Measurements from ENCODE around the gene SWAP70.

Gene SWAP70

DNA sequence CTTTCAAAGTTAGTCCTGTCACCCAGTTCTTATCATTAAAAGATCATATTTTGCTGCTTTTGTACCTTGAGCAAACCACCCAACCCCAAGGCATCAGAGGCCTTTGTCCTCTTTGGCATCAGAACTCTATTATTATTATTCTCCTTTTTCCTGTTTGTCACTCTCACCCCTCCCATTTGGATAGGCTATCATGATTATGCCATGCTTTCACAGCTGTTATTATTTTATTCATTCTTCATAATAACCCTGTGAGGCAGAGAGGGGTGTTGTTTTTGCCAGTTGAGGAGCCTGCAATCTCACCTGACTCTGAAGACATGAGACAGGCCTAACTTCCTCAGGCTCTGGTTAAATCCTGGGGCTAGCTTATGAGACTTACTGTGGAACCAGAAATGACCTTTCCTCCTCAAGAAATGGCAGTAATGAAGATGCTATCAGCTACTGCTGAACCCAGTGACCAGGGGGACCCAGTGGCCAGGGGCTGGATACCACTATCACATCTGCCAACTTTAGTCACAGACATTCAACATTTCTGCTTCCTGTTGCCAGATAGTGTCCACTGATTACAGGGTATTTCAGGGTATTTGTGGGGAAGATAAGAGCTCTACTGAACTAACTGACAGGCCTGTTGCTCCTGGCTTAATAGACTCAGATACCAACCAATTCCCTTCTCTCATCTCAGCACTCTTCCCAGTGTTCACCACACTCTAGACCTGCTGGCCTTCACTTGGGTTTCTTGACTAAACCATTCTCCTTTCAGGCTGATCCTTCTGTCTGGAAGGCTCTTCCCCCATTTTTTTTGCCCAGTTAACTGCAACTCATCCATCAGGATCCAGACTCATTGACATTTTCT lies 11.8 kb upstream of the SWAP70 start:
- no peak for DNase-seq (ENCODE audit: low read depth in 2 of 2)

DNA sequence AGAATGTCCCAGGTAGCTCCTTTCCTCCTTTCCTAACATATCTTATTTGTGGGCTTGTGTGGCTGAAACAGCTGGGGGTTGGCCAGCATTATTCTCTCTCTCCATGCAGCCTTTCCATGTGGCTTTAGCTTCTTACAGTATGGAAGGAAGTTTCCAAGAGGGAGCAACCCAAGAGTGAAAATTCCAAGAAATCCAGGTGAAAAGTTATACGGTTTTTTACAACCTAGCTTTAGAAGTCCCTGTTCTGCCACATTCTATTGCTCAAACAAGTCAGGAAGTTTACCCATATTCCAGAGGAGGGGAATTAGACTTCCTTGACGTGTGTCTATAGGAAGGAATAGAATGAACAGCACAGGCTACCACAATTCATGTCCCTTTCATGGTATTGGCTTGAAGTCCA lies 10.0 kb upstream of the SWAP70 start:
- no peak for DNase-seq (ENCODE audit: low read depth in 2 of 2)

DNA sequence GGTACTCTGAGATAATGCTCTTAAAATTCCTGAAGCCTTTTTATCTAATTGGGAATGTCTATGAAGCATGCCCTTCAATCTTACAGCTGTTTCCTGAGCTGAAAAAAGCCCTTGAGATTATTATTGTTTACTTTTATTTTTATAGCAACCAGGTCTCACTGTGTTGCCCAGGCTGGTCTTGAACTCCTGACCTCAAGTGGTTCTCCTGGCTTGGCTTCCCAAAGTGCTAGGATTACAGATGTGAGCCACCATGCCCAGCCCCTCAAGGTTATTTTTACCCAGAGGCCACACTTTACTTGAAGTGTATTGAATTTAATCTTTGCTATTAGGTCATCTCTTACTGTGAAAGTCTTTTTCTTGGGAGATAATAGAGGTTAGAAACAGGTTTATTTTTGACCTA lies 7.0 kb upstream of the SWAP70 start:
- no peak for DNase-seq (ENCODE audit: low read depth in 2 of 2)

DNA sequence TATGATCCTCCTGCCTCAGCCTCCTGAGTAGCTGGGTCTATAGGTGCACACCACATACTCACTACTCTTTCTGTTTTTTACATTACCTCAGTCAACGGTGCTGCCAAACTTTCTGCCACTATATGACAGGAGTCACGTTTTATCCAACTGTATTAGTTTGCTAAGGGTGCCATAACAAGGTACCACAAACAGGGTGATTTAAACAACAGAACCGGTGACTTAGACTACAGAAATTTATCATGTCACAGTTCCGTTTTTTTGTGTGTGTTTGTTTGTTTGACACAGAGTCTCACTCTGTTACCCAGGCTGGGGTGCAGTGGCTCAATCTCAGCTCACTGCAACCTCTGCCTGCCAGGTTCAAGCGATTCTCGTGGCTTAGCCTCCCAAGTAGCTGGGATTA lies 6.3 kb upstream of the SWAP70 start:
- DNase-seq (ENCODE audit: low read depth in 2 of 2), result no peak

DNA sequence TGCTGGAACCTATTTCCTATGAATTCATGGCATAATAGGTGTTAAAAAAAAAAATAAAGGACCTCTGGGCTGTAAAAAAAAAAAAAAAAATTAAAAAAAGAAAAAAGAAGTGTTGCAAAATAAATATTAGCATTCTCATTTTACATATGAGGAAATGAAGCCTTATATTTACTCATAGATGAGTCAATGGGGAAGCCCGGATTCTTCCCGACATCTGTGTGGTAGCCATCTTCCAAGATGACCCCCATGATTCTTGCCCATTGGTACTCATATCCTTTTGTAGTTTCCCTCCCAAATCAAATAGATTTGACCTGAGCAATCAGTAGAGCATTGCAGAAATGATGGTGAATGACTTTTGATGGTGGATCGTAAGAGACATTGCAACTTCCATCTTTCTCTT lies 3.0 kb upstream of the SWAP70 start:
- DNase-seq (ENCODE audit: low read depth in 2 of 2), result no peak

DNA sequence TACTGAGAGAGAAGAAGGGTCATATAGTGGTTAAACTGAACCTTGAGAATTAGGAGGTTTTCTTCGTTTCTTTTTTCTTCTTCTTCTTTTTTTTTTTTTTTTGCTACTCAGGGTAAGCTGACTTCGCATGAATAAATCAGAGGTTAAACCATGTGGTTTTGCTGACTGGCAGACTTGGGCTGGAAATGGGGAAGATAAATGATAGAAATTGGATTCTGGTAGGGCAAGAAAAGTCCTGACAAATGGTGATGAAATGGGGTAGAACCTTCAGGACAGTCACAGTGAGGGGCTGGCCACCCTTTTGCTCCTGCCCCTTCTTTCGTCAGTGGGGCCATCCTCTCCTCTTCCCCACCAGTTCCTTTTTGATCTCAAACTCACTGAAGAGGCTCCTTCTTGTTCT lies 1.6 kb upstream of the SWAP70 start:
- DNase-seq (ENCODE audit: low read depth in 2 of 2), result no peak

DNA sequence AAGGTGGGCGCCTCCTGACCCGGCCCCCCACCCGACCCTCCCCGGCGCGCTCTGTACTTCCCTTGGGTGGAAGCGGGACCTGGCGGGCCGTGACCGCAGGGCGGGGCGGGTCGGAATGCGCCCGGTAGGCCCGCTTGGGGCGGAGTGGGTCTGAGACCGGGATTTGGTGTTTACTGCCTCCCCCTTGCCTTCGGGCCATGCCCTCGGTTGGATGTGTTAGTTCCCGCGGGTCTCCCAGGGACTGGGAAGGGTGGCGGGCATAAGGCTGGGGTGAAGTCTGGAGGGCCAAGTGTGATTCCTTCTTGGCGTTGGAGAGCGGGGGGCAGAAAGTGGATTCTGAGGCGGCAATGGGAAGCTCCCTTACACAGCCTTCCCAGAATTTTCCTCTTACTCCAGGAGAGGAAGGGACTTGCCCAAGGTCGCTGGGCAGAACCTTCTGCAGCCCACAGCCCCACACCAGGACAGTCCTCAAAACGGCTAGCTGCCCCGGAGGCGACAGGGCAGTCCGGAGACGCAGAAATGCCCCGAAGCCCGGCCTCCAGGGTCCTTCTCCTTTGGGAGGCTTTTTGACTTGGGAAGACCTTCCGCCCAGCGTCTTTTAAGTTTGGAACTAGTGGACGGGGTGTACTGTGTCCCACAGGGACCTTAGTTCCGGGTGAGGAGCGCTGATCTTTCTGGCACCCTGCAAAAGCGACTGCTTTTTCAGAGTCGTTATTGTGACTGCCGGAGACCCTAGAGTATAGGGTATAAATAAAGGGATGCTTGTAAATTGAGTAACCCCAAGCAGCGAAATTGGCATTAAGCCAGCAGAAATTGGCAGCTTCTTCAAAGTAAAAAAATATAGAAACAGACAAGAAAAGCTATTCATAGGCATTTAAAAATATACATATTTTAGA lies 647 bp downstream of the SWAP70 start:
- peak in 1 of 2 donors; percentile 5 for DNase-seq (ENCODE audit: low read depth in 2 of 2)

DNA sequence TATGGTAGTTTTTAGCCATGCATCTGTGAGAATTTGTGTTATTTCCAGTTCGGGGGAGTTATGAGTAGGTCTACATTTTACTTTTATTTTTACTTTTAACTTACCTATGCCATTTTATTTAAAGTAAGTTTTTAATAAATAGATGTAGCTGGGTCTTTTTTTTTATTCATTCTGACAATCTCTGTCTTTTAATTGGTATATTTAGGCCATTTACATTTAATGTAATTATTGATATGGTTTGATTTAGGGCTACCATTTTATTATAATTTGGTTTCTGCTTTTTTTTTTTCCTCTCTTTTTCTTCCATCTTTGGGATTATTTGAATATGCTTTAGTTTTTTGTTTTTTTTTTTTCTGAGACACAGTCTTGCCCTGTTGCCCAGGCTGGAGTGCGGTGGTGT lies 1.9 kb downstream of the SWAP70 start:
- DNase-seq (ENCODE audit: low read depth in 2 of 2), result no peak

DNA sequence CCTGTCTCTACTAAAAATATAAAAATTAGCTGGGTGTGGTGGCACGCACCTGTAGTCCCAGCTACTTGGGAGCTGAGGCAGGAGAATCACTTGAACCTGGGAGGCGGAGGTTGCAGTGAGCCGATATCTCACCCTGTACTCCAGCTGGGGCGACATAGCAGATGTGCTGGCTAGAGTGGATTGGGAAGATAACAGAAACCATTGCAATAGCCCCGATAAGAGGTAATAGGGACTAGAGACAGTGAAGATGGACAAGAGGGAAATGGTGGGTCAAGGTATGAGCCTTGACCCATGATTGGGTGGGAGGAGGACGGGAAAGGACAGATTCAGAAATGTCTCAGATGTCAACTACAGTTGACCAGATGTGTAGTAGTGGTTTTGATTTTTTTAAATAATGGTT lies 6.1 kb downstream of the SWAP70 start:
- no peak for DNase-seq (ENCODE audit: low read depth in 2 of 2)

DNA sequence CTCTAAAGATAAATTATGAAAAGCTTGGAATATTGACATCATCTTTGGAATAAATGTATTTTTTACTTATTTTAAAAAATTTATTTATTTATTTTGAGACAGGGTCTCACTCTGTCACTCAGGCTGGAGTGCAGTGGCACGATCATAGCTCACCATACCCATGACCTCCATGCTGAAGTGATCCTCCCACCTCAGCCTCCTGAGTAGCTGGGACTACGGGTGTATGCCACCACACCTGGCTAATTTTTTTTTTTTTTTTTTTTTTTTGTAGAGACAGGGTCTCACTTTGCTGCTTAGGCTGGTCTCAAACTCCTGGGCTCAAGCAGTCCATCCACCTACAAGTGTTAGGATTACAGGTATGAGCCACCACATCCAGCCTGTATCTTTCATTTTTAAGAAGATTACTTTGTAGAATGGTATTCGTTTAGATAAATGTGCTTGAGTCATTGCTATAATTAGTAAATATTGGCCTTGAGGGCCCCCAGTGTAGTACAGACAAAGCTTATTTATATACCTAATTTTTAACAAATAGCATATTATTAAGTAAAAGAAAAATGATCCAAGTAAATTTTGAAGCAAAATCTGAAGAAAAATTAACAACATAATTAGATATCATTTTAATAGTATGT lies 8.5 kb downstream of the SWAP70 start:
- DNase-seq (ENCODE audit: low read depth in 2 of 2), result no peak

DNA sequence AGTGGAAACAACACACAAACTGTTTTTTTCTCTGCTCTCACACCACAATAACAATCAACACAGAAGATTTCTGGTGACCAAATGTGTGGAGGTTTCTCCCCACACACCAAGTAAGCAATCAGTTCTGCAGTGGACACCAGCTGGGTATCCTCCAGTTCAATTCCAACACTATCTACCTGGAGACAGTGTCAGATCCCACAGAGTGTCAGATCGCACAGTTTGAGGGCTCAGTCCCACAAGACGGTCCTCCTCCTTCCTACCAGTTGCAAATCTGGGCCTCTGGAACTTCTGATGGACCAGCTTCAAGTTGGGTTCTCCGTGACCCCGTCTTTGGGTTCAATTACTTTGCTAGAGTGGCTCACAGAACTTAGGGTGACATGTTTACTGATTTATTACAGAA lies 9.0 kb downstream of the SWAP70 start:
- no peak for DNase-seq (ENCODE audit: low read depth in 2 of 2)

DNA sequence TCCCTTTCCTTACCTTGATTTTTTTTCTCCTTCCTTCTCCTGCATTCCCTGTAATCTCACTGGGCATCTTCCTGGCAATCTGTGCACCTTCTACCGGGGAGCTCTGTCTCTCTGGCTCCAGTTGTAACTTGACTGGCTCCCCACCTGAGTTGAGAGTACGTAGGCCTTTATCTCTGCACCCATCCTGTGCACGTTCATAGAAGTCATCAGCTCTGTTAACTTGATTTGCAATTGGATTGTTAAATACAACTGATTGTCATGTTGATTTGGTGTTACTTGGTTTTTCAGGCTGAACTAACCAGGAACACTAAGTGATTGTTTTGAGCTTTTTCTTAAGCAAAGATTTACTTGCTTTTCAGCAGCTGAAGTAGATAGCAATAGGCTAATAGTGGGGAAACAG lies 11.8 kb downstream of the SWAP70 start:
- no peak for DNase-seq (ENCODE audit: low read depth in 2 of 2)

DNA sequence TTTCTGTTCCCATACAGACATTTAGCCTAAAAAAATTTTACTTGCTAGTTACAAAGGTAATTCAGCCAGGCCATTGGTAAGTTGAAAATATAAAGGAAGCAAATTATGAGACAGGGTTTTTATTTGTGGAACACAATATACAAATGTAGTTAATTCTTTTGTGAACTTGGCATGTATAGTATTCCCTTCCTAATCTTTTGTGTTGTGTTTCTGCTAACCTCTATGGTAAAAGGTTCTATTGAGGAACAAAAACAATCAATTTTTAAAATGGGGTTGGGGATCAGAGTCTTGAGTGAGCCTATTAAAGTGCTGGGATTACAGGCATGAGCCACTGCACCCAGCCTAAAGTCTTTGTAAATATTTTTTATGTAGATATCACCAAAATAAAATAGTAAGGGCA lies 14.1 kb downstream of the SWAP70 start:
- no peak for DNase-seq (ENCODE audit: low read depth in 2 of 2)

DNA sequence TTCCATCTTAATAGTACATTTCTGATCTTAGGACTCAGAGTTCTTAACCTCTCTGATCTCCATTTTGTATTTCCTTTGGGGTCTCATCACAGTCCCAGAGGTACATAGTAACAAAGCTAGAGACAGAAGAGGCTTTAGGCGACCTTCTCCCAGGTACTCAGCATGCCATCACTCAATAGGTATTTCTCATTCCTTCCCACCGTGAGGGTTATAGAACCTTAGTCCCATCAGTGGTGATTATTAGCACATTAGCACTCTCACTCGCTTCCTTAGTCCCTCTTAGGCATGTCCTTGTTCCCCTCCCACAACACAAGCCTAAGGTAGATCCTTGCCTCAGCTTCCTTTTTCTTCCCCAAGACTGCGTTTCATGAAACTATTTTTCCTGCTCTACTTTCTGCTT lies 14.7 kb downstream of the SWAP70 start:
- DNase-seq (ENCODE audit: low read depth in 2 of 2), result no peak

DNA sequence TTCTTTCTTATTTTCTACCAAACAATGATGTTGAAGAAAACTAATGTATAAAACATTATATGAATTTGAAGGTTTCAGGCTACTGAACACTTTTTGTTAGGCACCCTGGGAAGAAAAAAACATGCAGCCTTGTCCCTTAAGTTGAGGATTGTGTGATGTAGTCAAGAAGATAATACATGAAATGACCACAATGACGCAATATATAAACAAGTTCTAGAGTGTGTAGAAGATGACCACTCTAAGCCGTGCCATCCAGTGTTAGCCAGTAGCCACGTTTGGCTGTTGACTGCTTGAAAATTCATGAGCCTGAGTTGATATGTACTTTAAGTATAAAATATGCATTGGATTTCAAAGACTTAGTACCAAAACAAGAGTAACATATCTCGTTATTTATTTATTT lies 16.2 kb downstream of the SWAP70 start:
- no peak for DNase-seq (ENCODE audit: low read depth in 2 of 2)

DNA sequence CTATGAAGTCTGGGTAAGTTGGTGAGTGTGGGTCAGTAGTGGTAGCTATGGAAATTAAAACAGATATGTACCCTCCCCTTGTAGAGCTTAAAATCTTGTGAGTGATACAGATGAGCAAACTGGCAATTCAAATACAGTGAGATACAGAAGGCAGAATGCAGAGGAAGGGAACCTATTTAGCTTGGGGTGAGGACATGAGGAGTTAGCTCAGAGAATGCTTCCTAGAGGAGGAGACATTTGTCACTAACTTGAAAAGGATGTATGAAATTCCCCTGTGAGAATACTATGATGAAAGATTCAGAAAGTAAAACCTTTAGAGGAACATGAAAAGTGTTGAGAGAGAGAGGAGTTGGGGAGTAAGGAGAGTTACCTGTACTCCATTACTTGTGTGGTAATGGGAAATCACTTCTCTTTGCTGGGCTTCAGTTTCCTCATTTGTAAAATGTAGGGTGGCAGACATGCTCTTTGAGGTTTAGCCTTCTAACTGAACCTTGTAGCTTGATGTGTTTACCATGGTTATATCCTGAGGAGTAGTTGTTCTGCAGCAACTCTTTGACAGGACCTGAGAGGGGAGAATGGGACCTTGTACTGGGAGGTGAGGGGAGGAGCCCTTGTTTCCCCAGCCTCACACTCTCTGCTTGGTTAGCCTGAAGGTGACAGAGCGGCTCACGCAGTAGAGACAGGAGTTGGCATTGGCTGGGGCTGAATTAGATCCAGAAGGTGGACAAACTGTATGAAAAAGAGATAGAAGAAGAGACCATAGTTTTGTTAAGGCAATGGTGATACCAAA lies 17.9 kb downstream of the SWAP70 start:
- DNase-seq (ENCODE audit: low read depth in 2 of 2), result no peak

DNA sequence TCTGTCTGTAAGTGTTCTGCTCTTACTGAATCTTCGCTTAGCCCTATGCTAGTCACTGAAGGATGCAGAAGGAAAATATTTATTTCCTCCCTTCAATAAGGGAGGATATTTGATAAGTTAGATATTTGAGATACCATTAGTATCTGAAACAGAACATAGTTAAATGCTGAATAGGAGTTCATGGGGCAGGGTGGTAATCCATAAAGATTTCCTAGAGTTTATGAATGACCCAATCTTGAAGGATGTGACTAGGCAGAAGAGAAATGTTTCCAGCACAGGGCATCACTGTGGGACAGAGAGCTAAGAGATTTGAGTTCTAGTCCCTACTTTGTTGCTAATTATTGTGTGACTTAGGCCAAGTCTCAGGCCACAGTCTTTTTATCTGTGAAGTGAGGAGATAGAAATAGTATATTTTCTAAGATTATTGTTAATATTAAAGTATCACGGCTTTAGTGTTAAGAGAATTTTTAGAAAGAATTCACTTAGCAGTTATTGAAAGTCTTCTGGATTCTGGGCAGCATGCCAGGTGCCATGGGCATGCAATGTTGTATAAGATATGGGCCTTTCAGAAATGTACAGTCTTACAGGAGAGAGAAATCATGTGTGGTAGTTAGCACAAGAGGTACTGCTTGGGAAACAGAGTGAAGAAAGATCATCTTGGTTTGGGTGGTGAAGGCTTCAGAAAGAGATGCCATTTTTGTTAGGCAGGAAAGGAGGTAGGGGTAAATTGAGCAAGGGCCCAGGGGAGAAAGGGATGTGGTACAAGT lies 24.0 kb downstream of the SWAP70 start:
- no peak for DNase-seq (ENCODE audit: low read depth in 2 of 2)

DNA sequence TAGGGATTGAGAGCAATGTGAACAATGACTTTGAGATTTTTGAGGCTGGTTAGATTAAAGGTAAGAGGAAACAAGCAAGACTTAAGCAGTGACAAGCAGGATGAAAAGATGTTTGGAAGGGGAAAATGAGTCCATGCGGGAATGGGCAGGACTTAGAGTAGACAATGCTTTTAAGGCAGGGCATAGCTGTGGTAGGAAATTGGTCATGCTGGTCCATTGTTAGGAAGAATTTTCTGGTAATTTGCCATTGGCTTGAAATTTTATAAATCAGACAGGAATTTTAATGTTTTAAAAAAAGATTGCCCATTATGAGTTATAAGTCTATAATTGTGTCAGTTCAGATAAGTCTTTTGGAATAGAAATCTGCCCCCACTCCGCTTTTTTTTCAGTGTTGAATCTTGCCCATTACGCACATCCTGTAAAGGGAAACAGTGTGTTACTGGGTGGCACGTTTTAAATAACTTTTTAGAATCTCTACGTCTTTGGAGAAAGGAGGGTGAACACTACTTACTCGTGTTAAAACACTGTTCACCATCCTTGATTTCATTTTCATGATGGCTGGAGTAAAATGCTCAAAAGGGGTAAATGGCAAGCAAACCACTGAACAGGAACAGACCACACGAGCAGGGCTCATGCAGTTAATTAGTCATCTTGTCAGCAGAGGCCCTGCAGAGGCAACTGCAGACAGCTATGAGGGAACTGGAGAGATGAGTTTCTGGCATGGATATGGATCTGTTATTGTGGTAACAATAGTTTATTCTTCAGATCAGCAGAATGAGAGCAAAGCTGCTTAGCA lies 25.0 kb downstream of the SWAP70 start:
- DNase-seq (ENCODE audit: low read depth in 2 of 2), result no peak

DNA sequence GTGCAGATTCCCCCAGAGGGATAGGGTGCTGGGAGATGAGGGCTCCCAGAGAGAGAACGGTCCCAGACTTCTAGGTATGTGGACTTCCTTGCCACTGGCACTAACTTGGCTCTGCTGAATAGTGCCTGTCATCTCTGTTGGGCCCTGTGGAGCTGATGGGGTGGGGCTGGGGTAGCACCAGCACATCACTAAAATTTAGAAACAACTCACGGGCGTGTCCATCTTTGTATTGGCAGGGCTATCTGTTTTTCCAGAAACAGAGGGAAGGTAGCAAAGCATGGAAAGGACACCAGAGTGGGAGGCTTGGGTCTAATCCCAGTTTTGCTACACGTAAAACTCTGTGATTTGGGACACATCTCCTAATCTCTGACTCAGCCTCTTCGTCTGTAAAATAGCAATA lies 25.8 kb downstream of the SWAP70 start:
- DNase-seq (ENCODE audit: low read depth in 2 of 2), result no peak

DNA sequence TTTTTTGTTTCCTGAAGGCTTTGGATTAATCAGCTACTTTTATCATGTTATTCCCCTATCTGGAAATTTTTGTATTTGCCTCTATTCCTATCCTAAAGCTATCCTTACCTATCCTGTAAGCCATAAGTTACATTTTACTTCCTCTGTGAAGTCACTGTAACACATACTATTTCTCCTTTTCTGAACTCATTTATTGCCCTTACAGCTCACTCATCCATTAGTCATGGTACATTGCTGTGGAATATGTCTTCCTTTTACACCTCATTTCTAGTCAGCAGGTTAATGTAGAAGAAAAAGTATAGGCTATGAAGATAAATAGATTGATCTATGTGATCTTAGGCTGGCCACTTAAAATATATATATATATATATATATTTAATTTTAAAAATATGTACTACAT lies 28.0 kb downstream of the SWAP70 start:
- no peak for DNase-seq (ENCODE audit: low read depth in 2 of 2)
